K562 (cell line): Measurements from ENCODE around the gene MACROD2. TPM values are rescaled to one million over a fixed set of nuclear protein-coding genes. Genes with fewer than 3 reads are reported as not detected.

Experiments
- ATAC-seq: fragments of 200-7000 bp; cut with Tn5 transposase; 3 replicates; pipeline ENCODE4 v1.9.1; 2020; ENCODE audit warnings: moderate library complexity
- BruUV-seq: library from RNA; stranded (reverse); fragments of 400-500 nt; replicated peaks from 2 replicates; lab custom pipeline; 2021; lab: Mats Ljungman, UMichigan
- CTCF ChIA-PET: fragments of 300-600 bp; formaldehyde crosslinking; extraction: SDS; loops from one replicate; lab custom pipeline; 2021; ENCODE audit warnings: low intra/inter-chr PET ratio; lab: Yijun Ruan, JAX
- POLR2A ChIA-PET: fragments of 300-600, 350-650 bp; sonication (Branson Sonifier 250); formaldehyde crosslinking; extraction: SDS; loops from one replicate; lab custom pipeline; 2021; ENCODE audit warnings: antibody characterized with exemption, inconsistent platforms; lab: Yijun Ruan, JAX
- DNase-seq, 4 experiments: peaks; one replicate each; pipeline versions ENCODE4 v3.0.0 to v3.0.0-alpha.2; 2011 to 2018; ENCODE audit warnings: low spot score in 3 of 4, mixed read lengths in 3 of 4; ENCODE audit errors: extremely low read depth in 1 of 4
- FAIRE-seq: peaks from 2 replicates; lab custom pipeline; 2011; peaks lifted over from hg19 to GRCh38; lab: Jason Lieb, UNC
- H2AFZ ChIP-seq: 2 replicates; pipeline ENCODE4 v1.6.0; 2011; ENCODE audit warnings: low read depth, low read length, control low read depth, inconsistent platforms
- H3K27ac ChIP-seq: fragments of 200-600 bp; 3 replicates; pipeline ENCODE4 v1.8.0; 2011; ENCODE audit warnings: low read depth, mild to moderate bottlenecking, control low read depth, inconsistent platforms, low read length, moderate library complexity, mixed read lengths; ENCODE audit errors: extremely low read depth
- H3K27me3 ChIP-seq, 2 experiments: fragments of 300-600 bp in 1 of 2; 2 replicates in 1 of 2; 3 replicates in 1 of 2; pipeline versions ENCODE4 v1.6.0 to v1.8.0; 2011; ENCODE audit warnings: inconsistent platforms in 2 of 2, low read length in 2 of 2, mild to moderate bottlenecking in 1 of 2, mixed read lengths in 1 of 2, moderate library complexity in 1 of 2; ENCODE audit not compliant: control insufficient read depth in 2 of 2, insufficient read depth in 2 of 2
- H3K36me3 ChIP-seq: fragments of 300-600 bp; 3 replicates; pipeline ENCODE4 v1.8.0; 2011; ENCODE audit warnings: mild to moderate bottlenecking, low read length, inconsistent platforms; ENCODE audit not compliant: control insufficient read depth, insufficient read depth
- H3K4me1 ChIP-seq, 2 experiments: fragments of 200-600 bp in 1 of 2; replicated peaks in 1 of 2; 2 replicates in 1 of 2; 3 replicates in 1 of 2; pipeline versions ENCODE4 v1.5.1 to v1.8.0; 2011; ENCODE audit warnings: inconsistent platforms in 2 of 2, low read length in 2 of 2, mild to moderate bottlenecking in 1 of 2, mixed read lengths in 1 of 2, moderate library complexity in 1 of 2; ENCODE audit not compliant: control insufficient read depth in 2 of 2, insufficient read depth in 2 of 2
- H3K4me2 ChIP-seq: 2 replicates; pipeline ENCODE4 v1.6.1; 2011; ENCODE audit warnings: low read length, control low read depth, inconsistent platforms, mixed read lengths; ENCODE audit not compliant: insufficient read depth
- H3K4me3 ChIP-seq: fragments of 200-600 bp; sonication (generic), shearing (Covaris generic); 2 replicates; pipeline ENCODE4 v1.5.1; 2016; ENCODE audit warnings: control low read depth, inconsistent platforms
- H3K79me2 ChIP-seq: fragments of 200-600 bp; 3 replicates; pipeline ENCODE4 v1.8.0; 2011; ENCODE audit warnings: low read length, inconsistent platforms; ENCODE audit not compliant: control insufficient read depth, insufficient read depth
- H3K9ac ChIP-seq, 2 experiments: 2 replicates each; pipeline versions ENCODE4 v1.6.0 to v1.6.1; 2011; ENCODE audit warnings: low read depth in 2 of 2, low read length in 2 of 2, control low read depth in 1 of 2, inconsistent platforms in 1 of 2, mild to moderate bottlenecking in 1 of 2, mixed read lengths in 1 of 2; ENCODE audit not compliant: insufficient read depth in 1 of 2
- H3K9me1 ChIP-seq: one replicate; pipeline ENCODE4 v1.6.0; 2011; ENCODE audit warnings: inconsistent platforms, mild to moderate bottlenecking, low read length, moderate library complexity; ENCODE audit not compliant: control insufficient read depth, insufficient read depth
- H3K9me3 ChIP-seq: replicated peaks from 2 replicates; pipeline ENCODE4 v1.5.1; 2011; ENCODE audit warnings: low read depth, low read length, inconsistent platforms; ENCODE audit not compliant: control insufficient read depth, insufficient read depth
- H4K20me1 ChIP-seq: replicated peaks from 2 replicates; pipeline ENCODE4 v1.6.1; 2011; ENCODE audit warnings: low read length, inconsistent platforms, mixed read lengths; ENCODE audit not compliant: control insufficient read depth, insufficient read depth
- FOXK1 ChIP-seq: sonication (generic); formaldehyde crosslinking; IDR thresholded peaks from 2 replicates; pipeline ENCODE4 v1.8.0; 2022; ENCODE audit warnings: missing genetic modification reagents, mild to moderate bottlenecking, borderline replicate concordance
- ZNF436 ChIP-seq: fragments of 250-450, 450-650 bp; sonication (Bioruptor Pico); formaldehyde crosslinking; IDR thresholded peaks from 2 replicates; pipeline ENCODE4 v1.7.0; 2020; ENCODE audit warnings: mild to moderate bottlenecking
- WGBS: fragments of 100-300 bp; shearing (Covaris generic); methylation state at CpG from one replicate; pipeline ENCODE4 v1.1.6; 2016; ENCODE audit warnings: low coverage, mixed read lengths; ENCODE audit not compliant: insufficient coverage; ENCODE audit errors: missing lambda C conversion rate; 5-methylcytosine and 5-hydroxymethylcytosine counted together
- in situ Hi-C: fragments of 300-500 bp; cut with MboI; formaldehyde crosslinking; loops from 4 replicates; pipeline ENCODE4 v1.15.0; 2018; ENCODE audit warnings: inconsistent platforms, mixed read lengths
- intact Hi-C: fragments of 100-400 bp; cut with micrococcal nuclease; formaldehyde crosslinking; loops from 2 replicates; pipeline ENCODE4 v1.14.2; 2022
- polyA plus RNA-seq, 8 experiments: library from polyadenylated mRNA; depleted of rRNA in 4 of 8; stranded (reverse) in 5 of 8; unstranded in 3 of 8; fragments of >200 nt; fragmentation: Nextera tagmentation in 2 of 8; fragmentation: Illumina TruSeq in 1 of 8; extraction: Ambion mirVana in 2 of 8; extraction: Trizol in 1 of 8; gene quantifications; 2 replicates each; pipeline versions ENCODE4 v1.2.1 to v1.2.3, GENCODE V29; 2011 to 2014; ENCODE audit warnings: inconsistent platforms in 1 of 8, missing spikeins in 1 of 8
- total RNA-seq, 7 experiments: library from RNA; depleted of rRNA in 6 of 7; stranded (reverse); fragments of >200 nt in 6 of 7; fragmentation: Illumina TruSeq in 2 of 7; extraction: Trizol in 2 of 7; gene quantifications; 2 replicates each; pipeline versions ENCODE4 v1.2.1 to v1.2.3, GENCODE V29; 2011 to 2021; ENCODE audit warnings: low replicate concordance in 1 of 7
- TF ChIP-seq, protein P1 (sequence below): fragments of 200-400 bp; formaldehyde crosslinking; IDR thresholded peaks from 2 replicates; pipeline ENCODE4 v1.6.1; 2017; ENCODE audit warnings: mild to moderate bottlenecking, low read depth, low read length, moderate library complexity
- TF ChIP-seq, protein P2 (sequence below): fragments of 250-450 bp; sonication (Bioruptor Pico); IDR thresholded peaks from 2 replicates; pipeline ENCODE4 v1.5.0; 2022; ENCODE audit warnings: mild to moderate bottlenecking
- TF ChIP-seq, protein P3 (sequence below): sonication (generic); formaldehyde crosslinking; IDR thresholded peaks from 2 replicates; pipeline ENCODE4 v1.8.1; 2023; ENCODE audit warnings: missing genetic modification reagents, mild to moderate bottlenecking, borderline replicate concordance
- TF ChIP-seq, protein P4 (sequence below): IDR thresholded peaks from 2 replicates; pipeline ENCODE4 v1.6.1; 2011; ENCODE audit warnings: borderline replicate concordance, low read depth, mild to moderate bottlenecking, moderate library complexity, low read length; ENCODE audit not compliant: insufficient read depth, poor library complexity, severe bottlenecking

The MACROD2 gene
- total and polyA plus RNA-seq, 9 of the 15 experiments (the other 6 are each of a cell fraction or from before 2014, with no cell fraction given): not detected

DNA sequence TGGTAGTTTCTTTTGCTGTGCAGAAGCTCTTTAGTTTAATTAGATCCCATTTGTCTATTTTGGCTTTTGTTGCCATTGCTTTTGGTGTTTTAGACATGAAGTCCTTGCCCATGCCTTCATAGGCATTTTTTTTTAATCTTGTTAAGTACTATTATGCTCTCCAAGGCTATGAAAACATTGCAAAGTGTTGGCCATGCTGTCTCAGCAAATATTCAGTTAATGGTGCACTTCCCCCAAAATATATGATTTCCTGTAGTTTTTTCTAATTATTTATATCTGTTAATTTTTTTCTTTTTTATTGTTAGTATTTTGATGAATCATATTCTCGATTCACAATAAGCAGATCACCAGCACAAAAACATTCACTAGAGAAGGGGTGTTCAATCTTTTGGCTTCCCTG is 1148.2 kb downstream of the MACROD2 start:
- BruUV-seq: no TSS peak
- no peaks in the 10 kb centered on the region for H3K9me1 ChIP-seq
- 0% methylated on average over 1 of the region's 1 CpG for WGBS
- H3K9me3 ChIP-seq: no peaks in the 10 kb centered on the region
- no peak overlapping the region for H3K4me2 ChIP-seq
- H3K36me3 ChIP-seq: no peaks in the 10 kb centered on the region
- no peak overlapping the region for H3K4me3 ChIP-seq
- no peaks in the 10 kb centered on the region for H4K20me1 ChIP-seq
- H2AFZ ChIP-seq: no peak overlapping the region
- no peaks in the 10 kb centered on the region for H3K27me3 ChIP-seq
- no peak for DNase-seq
- in situ Hi-C loops (no loop called here), intact Hi-C loops (no loop called here)
- CTCF ChIA-PET: no interaction called here
- no peak for ATAC-seq
- no peak for FAIRE-seq
- no peaks in the 10 kb centered on the region for H3K79me2 ChIP-seq
- no peaks in the 10 kb centered on the region for H3K4me1 ChIP-seq
- POLR2A ChIA-PET: no interaction called here
- H3K27ac ChIP-seq: no peak overlapping the region
- no peak overlapping the region for H3K9ac ChIP-seq
- TF ChIP-seq, protein P1, sequence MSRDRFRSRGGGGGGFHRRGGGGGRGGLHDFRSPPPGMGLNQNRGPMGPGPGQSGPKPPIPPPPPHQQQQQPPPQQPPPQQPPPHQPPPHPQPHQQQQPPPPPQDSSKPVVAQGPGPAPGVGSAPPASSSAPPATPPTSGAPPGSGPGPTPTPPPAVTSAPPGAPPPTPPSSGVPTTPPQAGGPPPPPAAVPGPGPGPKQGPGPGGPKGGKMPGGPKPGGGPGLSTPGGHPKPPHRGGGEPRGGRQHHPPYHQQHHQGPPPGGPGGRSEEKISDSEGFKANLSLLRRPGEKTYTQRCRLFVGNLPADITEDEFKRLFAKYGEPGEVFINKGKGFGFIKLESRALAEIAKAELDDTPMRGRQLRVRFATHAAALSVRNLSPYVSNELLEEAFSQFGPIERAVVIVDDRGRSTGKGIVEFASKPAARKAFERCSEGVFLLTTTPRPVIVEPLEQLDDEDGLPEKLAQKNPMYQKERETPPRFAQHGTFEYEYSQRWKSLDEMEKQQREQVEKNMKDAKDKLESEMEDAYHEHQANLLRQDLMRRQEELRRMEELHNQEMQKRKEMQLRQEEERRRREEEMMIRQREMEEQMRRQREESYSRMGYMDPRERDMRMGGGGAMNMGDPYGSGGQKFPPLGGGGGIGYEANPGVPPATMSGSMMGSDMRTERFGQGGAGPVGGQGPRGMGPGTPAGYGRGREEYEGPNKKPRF: no peak
- TF ChIP-seq FOXK1 (CRISPR knock-in tag) (no peak), ZNF436 (no peak)
- TF ChIP-seq, protein P2, sequence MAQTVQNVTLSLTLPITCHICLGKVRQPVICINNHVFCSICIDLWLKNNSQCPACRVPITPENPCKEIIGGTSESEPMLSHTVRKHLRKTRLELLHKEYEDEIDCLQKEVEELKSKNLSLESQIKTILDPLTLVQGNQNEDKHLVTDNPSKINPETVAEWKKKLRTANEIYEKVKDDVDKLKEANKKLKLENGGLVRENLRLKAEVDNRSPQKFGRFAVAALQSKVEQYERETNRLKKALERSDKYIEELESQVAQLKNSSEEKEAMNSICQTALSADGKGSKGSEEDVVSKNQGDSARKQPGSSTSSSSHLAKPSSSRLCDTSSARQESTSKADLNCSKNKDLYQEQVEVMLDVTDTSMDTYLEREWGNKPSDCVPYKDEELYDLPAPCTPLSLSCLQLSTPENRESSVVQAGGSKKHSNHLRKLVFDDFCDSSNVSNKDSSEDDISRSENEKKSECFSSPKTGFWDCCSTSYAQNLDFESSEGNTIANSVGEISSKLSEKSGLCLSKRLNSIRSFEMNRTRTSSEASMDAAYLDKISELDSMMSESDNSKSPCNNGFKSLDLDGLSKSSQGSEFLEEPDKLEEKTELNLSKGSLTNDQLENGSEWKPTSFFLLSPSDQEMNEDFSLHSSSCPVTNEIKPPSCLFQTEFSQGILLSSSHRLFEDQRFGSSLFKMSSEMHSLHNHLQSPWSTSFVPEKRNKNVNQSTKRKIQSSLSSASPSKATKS (CRISPR knock-in tag): no peak
- TF ChIP-seq, protein P3, sequence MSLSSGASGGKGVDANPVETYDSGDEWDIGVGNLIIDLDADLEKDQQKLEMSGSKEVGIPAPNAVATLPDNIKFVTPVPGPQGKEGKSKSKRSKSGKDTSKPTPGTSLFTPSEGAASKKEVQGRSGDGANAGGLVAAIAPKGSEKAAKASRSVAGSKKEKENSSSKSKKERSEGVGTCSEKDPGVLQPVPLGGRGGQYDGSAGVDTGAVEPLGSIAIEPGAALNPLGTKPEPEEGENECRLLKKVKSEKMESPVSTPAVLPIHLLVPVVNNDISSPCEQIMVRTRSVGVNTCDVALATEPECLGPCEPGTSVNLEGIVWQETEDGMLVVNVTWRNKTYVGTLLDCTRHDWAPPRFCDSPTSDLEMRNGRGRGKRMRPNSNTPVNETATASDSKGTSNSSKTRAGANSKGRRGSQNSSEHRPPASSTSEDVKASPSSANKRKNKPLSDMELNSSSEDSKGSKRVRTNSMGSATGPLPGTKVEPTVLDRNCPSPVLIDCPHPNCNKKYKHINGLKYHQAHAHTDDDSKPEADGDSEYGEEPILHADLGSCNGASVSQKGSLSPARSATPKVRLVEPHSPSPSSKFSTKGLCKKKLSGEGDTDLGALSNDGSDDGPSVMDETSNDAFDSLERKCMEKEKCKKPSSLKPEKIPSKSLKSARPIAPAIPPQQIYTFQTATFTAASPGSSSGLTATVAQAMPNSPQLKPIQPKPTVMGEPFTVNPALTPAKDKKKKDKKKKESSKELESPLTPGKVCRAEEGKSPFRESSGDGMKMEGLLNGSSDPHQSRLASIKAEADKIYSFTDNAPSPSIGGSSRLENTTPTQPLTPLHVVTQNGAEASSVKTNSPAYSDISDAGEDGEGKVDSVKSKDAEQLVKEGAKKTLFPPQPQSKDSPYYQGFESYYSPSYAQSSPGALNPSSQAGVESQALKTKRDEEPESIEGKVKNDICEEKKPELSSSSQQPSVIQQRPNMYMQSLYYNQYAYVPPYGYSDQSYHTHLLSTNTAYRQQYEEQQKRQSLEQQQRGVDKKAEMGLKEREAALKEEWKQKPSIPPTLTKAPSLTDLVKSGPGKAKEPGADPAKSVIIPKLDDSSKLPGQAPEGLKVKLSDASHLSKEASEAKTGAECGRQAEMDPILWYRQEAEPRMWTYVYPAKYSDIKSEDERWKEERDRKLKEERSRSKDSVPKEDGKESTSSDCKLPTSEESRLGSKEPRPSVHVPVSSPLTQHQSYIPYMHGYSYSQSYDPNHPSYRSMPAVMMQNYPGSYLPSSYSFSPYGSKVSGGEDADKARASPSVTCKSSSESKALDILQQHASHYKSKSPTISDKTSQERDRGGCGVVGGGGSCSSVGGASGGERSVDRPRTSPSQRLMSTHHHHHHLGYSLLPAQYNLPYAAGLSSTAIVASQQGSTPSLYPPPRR (CRISPR knock-in tag): no peak
- TF ChIP-seq, protein P4, sequence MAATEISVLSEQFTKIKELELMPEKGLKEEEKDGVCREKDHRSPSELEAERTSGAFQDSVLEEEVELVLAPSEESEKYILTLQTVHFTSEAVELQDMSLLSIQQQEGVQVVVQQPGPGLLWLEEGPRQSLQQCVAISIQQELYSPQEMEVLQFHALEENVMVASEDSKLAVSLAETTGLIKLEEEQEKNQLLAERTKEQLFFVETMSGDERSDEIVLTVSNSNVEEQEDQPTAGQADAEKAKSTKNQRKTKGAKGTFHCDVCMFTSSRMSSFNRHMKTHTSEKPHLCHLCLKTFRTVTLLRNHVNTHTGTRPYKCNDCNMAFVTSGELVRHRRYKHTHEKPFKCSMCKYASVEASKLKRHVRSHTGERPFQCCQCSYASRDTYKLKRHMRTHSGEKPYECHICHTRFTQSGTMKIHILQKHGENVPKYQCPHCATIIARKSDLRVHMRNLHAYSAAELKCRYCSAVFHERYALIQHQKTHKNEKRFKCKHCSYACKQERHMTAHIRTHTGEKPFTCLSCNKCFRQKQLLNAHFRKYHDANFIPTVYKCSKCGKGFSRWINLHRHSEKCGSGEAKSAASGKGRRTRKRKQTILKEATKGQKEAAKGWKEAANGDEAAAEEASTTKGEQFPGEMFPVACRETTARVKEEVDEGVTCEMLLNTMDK: no peak
